Aorta (tissue), 5 donors: ENCODE data around the gene SLC5A9. TPM values are rescaled to one million over a fixed set of nuclear protein-coding genes. Genes with fewer than 3 reads are reported as not detected.

ENCODE experiments used
- ATAC-seq: fragments of 200-7000 bp; cut with Tn5 transposase; one replicate; pipeline ENCODE4 v1.9.1; 2022; ENCODE audit warnings: moderate library complexity; ENCODE audit not compliant: low FRiP score
- DNase-seq, 2 donors: peaks; one replicate each; pipeline ENCODE4 v3.0.0-alpha.2; 2020
- H3K27ac ChIP-seq, 2 donors: one replicate each; pipeline ENCODE4 v1.5.1; 2013; ENCODE audit warnings: low read length in 2 of 2, mild to moderate bottlenecking in 2 of 2, moderate library complexity in 2 of 2, control low read depth in 1 of 2, inconsistent platforms in 1 of 2, low read depth in 1 of 2
- H3K27me3 ChIP-seq, 2 donors: one replicate each; pipeline ENCODE4 v1.6.1; 2013; ENCODE audit warnings: control low read depth in 1 of 2, low read length in 1 of 2, mild to moderate bottlenecking in 1 of 2, moderate library complexity in 1 of 2; ENCODE audit not compliant: insufficient read depth in 2 of 2, control insufficient read depth in 1 of 2
- H3K36me3 ChIP-seq, 2 donors: one replicate each; pipeline ENCODE4 v1.6.1; 2013; ENCODE audit warnings: control low read depth in 1 of 2, low read length in 1 of 2, mild to moderate bottlenecking in 1 of 2; ENCODE audit not compliant: insufficient read depth in 2 of 2, control insufficient read depth in 1 of 2
- H3K4me1 ChIP-seq, 2 donors: one replicate each; pipeline ENCODE4 v1.6.1; 2013; ENCODE audit warnings: low read length in 2 of 2, control low read depth in 1 of 2, mild to moderate bottlenecking in 1 of 2, moderate library complexity in 1 of 2; ENCODE audit not compliant: insufficient read depth in 2 of 2, control insufficient read depth in 1 of 2
- H3K4me3 ChIP-seq, 2 donors: one replicate each; pipeline ENCODE4 v1.5.1; 2013; ENCODE audit warnings: low read length in 2 of 2, control low read depth in 1 of 2, mild to moderate bottlenecking in 1 of 2
- H3K9me3 ChIP-seq: one replicate; pipeline ENCODE4 v1.6.1; 2013; ENCODE audit warnings: mild to moderate bottlenecking, low read length; ENCODE audit not compliant: control insufficient read depth
- WGBS, 2 donors: extraction: QIAGEN DNeasy Blood & Tissue Kit; methylation state at CpG; one replicate each; pipeline ENCODE4 v1.1.7; 2013; 5-methylcytosine and 5-hydroxymethylcytosine counted together
- intact Hi-C, 2 donors: fragments of 100-400 bp; cut with DNase I; formaldehyde crosslinking; loops; one replicate each; pipeline versions ENCODE4 v1.14.2 to v1.15.0; 2022
- polyA plus RNA-seq, 2 donors: library from polyadenylated mRNA; stranded (reverse); fragments of 200-250 nt; gene quantifications; one replicate each; pipeline ENCODE4 v1.2.3, GENCODE V29; 2013
- total RNA-seq, 2 donors: library from RNA; stranded (reverse); fragmentation: NEBNext Ultra II Directional; extraction: Animal tissue kit (Norgen Biotek cat#: 25700); gene quantifications; one replicate each; pipeline ENCODE4 v1.2.1, GENCODE V29; 2021
- donor health status: healthy with polysubstance abuse.
- donor health status: Bipolar disorder and iron deficiency.
- donor health status: DM: no; HTN: no; CAD: no.
- donor health status: DM: no; HTN: no; CAD: no.
- donor health status: DM: yes; HTN: yes; CAD: no.

SLC5A9 gene
- total and polyA plus RNA-seq, 4 donors = 0.51 to 3.5 (median 1.1) TPM

GRCh38 chr1:48242141-48242736 is 19.7 kb downstream of the SLC5A9 start:
- DNase-seq (no peak), ATAC-seq (no peak)
- Histone ChIP-seq H3K27me3 (no peaks in the 10 kb centered on the region), H3K9me3 (no peaks in the 10 kb centered on the region), H3K36me3 (no peaks in the 10 kb centered on the region), H3K27ac (no peak overlapping the region), H3K4me3 (no peak overlapping the region), H3K4me1 (no peaks in the 10 kb centered on the region)
- WGBS, 2 donors = 95% methylated on average over 12 of the region's 12 CpGs
- intact Hi-C loops = no loop called here

- Histone ChIP-seq H3K27me3 (no peaks in the 10 kb centered on the region), H3K36me3 (no peaks in the 10 kb centered on the region), H3K4me3 (no peak overlapping the region), H3K27ac (no peak overlapping the region), H3K9me3 (no peaks in the 10 kb centered on the region), H3K4me1 (no peaks in the 10 kb centered on the region)
- intact Hi-C loops = no loop called here
- DNase-seq = no peak
- 20 to 24% methylated on average over 2 of the region's 2 CpGs for WGBS, 2 donors
- no peak for ATAC-seq
Measured at GRCh38 chr1:48245106-48245505, 22.6 kb downstream of the SLC5A9 start.

- Histone ChIP-seq H3K27ac (no peak overlapping the region), H3K4me1 (no peaks in the 10 kb centered on the region), H3K4me3 (no peak overlapping the region), H3K27me3 (no peaks in the 10 kb centered on the region), H3K36me3 (no peaks in the 10 kb centered on the region), H3K9me3 (no peaks in the 10 kb centered on the region)
- intact Hi-C loops = no loop called here
- ATAC-seq = no peak
- peak in 1 of 2 donors; percentile 72 for DNase-seq
- WGBS, 2 donors = 59 to 77% methylated on average over 1 of the region's 1 CpG
Measured at GRCh38 chr1:48246727-48247126, 24.2 kb downstream of the SLC5A9 start.

GRCh38 chr1:48248356-48248755 is 25.8 kb downstream of the SLC5A9 start:
- H3K4me3 ChIP-seq = no peak overlapping the region
- WGBS, 2 donors = 96 to 98% methylated on average over 4 of the region's 4 CpGs
- no peaks in the 10 kb centered on the region for H3K36me3 ChIP-seq
- H3K27ac ChIP-seq = no peak overlapping the region
- H3K4me1 ChIP-seq = no peaks in the 10 kb centered on the region
- ATAC-seq (no peak), DNase-seq (no peak)
- no peaks in the 10 kb centered on the region for H3K27me3 ChIP-seq
- intact Hi-C loops = no loop called here
- H3K9me3 ChIP-seq = no peaks in the 10 kb centered on the region

- Histone ChIP-seq H3K27ac (no peak overlapping the region), H3K27me3 (no peaks in the 10 kb centered on the region), H3K4me1 (peaks cover 0 to 2% of the 10 kb centered on the region in 2 donors), H3K36me3 (no peaks in the 10 kb centered on the region), H3K9me3 (no peaks in the 10 kb centered on the region), H3K4me3 (no peak overlapping the region)
- no peak for DNase-seq
- ATAC-seq = no peak
- WGBS, 2 donors = 95 to 96% methylated on average over 3 of the region's 3 CpGs
- intact Hi-C loops = no loop called here
Measured at GRCh38 chr1:48249868-48250267, 27.4 kb downstream of the SLC5A9 start.

GRCh38 chr1:48250572-48250971 is 28.1 kb downstream of the SLC5A9 start:
- DNase-seq (no peak), ATAC-seq (no peak)
- H3K4me1 ChIP-seq = peaks cover 0 to 2% of the 10 kb centered on the region in 2 donors
- 61 to 63% methylated on average over 3 of the region's 3 CpGs for WGBS, 2 donors
- intact Hi-C loops = no loop called here
- no peak overlapping the region for H3K27ac ChIP-seq
- no peaks in the 10 kb centered on the region for H3K9me3 ChIP-seq
- H3K36me3 ChIP-seq = no peaks in the 10 kb centered on the region
- no peaks in the 10 kb centered on the region for H3K27me3 ChIP-seq
- no peak overlapping the region for H3K4me3 ChIP-seq

- ATAC-seq (no peak), DNase-seq (no peak)
- Histone ChIP-seq H3K36me3 (no peaks in the 10 kb centered on the region), H3K27ac (no peak overlapping the region), H3K4me1 (peaks cover 0 to 2% of the 10 kb centered on the region in 2 donors), H3K27me3 (no peaks in the 10 kb centered on the region), H3K4me3 (no peak overlapping the region), H3K9me3 (no peaks in the 10 kb centered on the region)
- 94 to 98% methylated on average over 2 of the region's 2 CpGs for WGBS, 2 donors
- intact Hi-C loops = no loop called here
Measured at GRCh38 chr1:48251323-48251722, 28.8 kb downstream of the SLC5A9 start.

- Histone ChIP-seq H3K36me3 (no peaks in the 10 kb centered on the region), H3K27ac (no peak overlapping the region), H3K27me3 (no peaks in the 10 kb centered on the region), H3K9me3 (no peaks in the 10 kb centered on the region), H3K4me1 (peaks cover 0 to 2% of the 10 kb centered on the region in 2 donors), H3K4me3 (no peak overlapping the region)
- 92 to 96% methylated on average over 3 of the region's 3 CpGs for WGBS, 2 donors
- ATAC-seq = no peak
- DNase-seq = no peak
- intact Hi-C loops = no loop called here
Measured at GRCh38 chr1:48251821-48252220, 29.3 kb downstream of the SLC5A9 start.

GRCh38 chr1:48254254-48254653 is 31.7 kb downstream of the SLC5A9 start:
- Histone ChIP-seq H3K4me3 (no peak overlapping the region), H3K27me3 (no peaks in the 10 kb centered on the region), H3K9me3 (no peaks in the 10 kb centered on the region), H3K36me3 (no peaks in the 10 kb centered on the region), H3K27ac (no peak overlapping the region), H3K4me1 (peaks cover 0 to 2% of the 10 kb centered on the region in 2 donors)
- 87 to 91% methylated on average over 1 of the region's 1 CpG for WGBS, 2 donors
- intact Hi-C loops = no loop called here
- DNase-seq (no peak), ATAC-seq (no peak)
